HG02798 (cell line): ENCODE results near the gene MSX2.

Experiments used
- ATAC-seq: cut with Tn5 transposase; IDR thresholded peaks from one replicate; pipeline ENCODE4 v1.9.1; 2021; ENCODE audit warnings: mild to moderate bottlenecking; ENCODE audit not compliant: unreplicated experiment, poor library complexity

MSX2 gene

GRCh38 chr5:174765540-174765939 lies 41.2 kb downstream of the MSX2 start:
- ATAC-seq: no peak

GRCh38 chr5:174767670-174768069 lies 43.3 kb downstream of the MSX2 start:
- ATAC-seq: no peak

- ATAC-seq: no peak
Measured at GRCh38 chr5:174769005-174769404, 44.6 kb downstream of the MSX2 start.

- ATAC-seq: no peak
Measured at GRCh38 chr5:174773371-174773770, 49.0 kb downstream of the MSX2 start.

- ATAC-seq: no peak
Measured at GRCh38 chr5:174775081-174775480, 50.7 kb downstream of the MSX2 start.

- ATAC-seq: no peak
Measured at GRCh38 chr5:174777111-174777510, 52.7 kb downstream of the MSX2 start.

- no peak for ATAC-seq
Measured at GRCh38 chr5:174777583-174777982, 53.2 kb downstream of the MSX2 start.
